ENCODE measurements around the gene S100A5.
"Not testable (repeated sequence)": the region's sequence is repeated elsewhere in the genome, so short reads cannot be mapped to it uniquely, and the experiment has no call there.

S100A5 gene

GRCh38 chr1:153577624-153578051 is 36.9 kb upstream of the S100A5 start:
- no peak overlapping the region for H3K4me2 ChIP-seq (ENCODE audit: low read length)
- no peaks in the 10 kb centered on the region for H3K27me3 ChIP-seq (ENCODE audit: insufficient read depth, low read length, poor library complexity)
- peak overlapping the region; percentile 31 for H3K27ac ChIP-seq (ENCODE audit: low read depth, low read length)
- no CpG with 5 or more reads among the region's 9 CpGs for WGBS (ENCODE audit: extremely low coverage, insufficient coverage, low lambda C conversion rate)
- H3K4me3 ChIP-seq (ENCODE audit: low read length): no peak overlapping the region
- H3K9ac ChIP-seq (ENCODE audit: low read length): no peak overlapping the region
- no peak overlapping the region for H4K8ac ChIP-seq (ENCODE audit: low read depth, low read length)
- peak overlapping the region; percentile 64 for H3K4ac ChIP-seq (ENCODE audit: low read depth, low read length)
- H3K4me1 ChIP-seq (ENCODE audit: control insufficient read depth, low read depth, low read length): peaks cover 11% of the 10 kb centered on the region
- H3K79me2 ChIP-seq (ENCODE audit: control insufficient read depth, insufficient read depth, low read length): no peaks in the 10 kb centered on the region
- H4K5ac ChIP-seq (ENCODE audit: low read length): no peak overlapping the region
- no peak overlapping the region for H2BK15ac ChIP-seq (replicated peaks; ENCODE audit: low read depth)
- no peaks in the 10 kb centered on the region for H3K36me3 ChIP-seq (ENCODE audit: control insufficient read depth, insufficient read depth, low read length)
- DNase-seq: peak; percentile 39
- no peak overlapping the region for H3K23ac ChIP-seq (ENCODE audit: low read length)
- H2BK120ac ChIP-seq (ENCODE audit: low read depth, low read length): peak overlapping the region; percentile 14
- H3K18ac ChIP-seq (ENCODE audit: low read length): peak overlapping the region; percentile 13
- H2AK5ac ChIP-seq (ENCODE audit: low read length): peak overlapping the region; percentile 81
- H3K56ac ChIP-seq (ENCODE audit: low read length): peak overlapping the region; percentile 70
- H3K79me1 ChIP-seq (ENCODE audit: low read length): no peaks in the 10 kb centered on the region
- H2BK5ac ChIP-seq (ENCODE audit: low read length): peak overlapping the region; percentile 14

- Histone ChIP-seq H3K4ac (ENCODE audit: low read depth, low read length) (peak overlapping the region; percentile 64), H4K8ac (ENCODE audit: low read depth, low read length) (no peak overlapping the region), H3K9ac (ENCODE audit: low read length) (no peak overlapping the region), H2BK120ac (ENCODE audit: low read depth, low read length) (no peak overlapping the region), H3K27me3 (ENCODE audit: insufficient read depth, low read length, poor library complexity) (no peaks in the 10 kb centered on the region), H3K4me1 (ENCODE audit: control insufficient read depth, low read depth, low read length) (peaks cover 11% of the 10 kb centered on the region), H3K36me3 (ENCODE audit: control insufficient read depth, insufficient read depth, low read length) (no peaks in the 10 kb centered on the region), H3K79me2 (ENCODE audit: control insufficient read depth, insufficient read depth, low read length) (no peaks in the 10 kb centered on the region), H3K56ac (ENCODE audit: low read length) (no peak overlapping the region), H2BK15ac (replicated peaks; ENCODE audit: low read depth) (no peak overlapping the region), H3K4me3 (ENCODE audit: low read length) (no peak overlapping the region), H2AK5ac (ENCODE audit: low read length) (no peak overlapping the region), H3K27ac (ENCODE audit: low read depth, low read length) (no peak overlapping the region), H4K5ac (ENCODE audit: low read length) (no peak overlapping the region), H3K18ac (ENCODE audit: low read length) (no peak overlapping the region), H2BK5ac (ENCODE audit: low read length) (no peak overlapping the region), H3K79me1 (ENCODE audit: low read length) (no peaks in the 10 kb centered on the region), H3K4me2 (ENCODE audit: low read length) (no peak overlapping the region), H3K23ac (ENCODE audit: low read length) (no peak overlapping the region)
- WGBS (ENCODE audit: extremely low coverage, insufficient coverage, low lambda C conversion rate): no CpG with 5 or more reads among the region's 4 CpGs
- DNase-seq: no peak
Measured at GRCh38 chr1:153577138-153577537, 36.4 kb upstream of the S100A5 start.

GRCh38 chr1:153575497-153575896 is 34.8 kb upstream of the S100A5 start:
- not testable (repeated sequence) for H3K36me3 ChIP-seq (ENCODE audit: control insufficient read depth, insufficient read depth, low read length); H2BK120ac ChIP-seq (ENCODE audit: low read depth, low read length); H3K23ac ChIP-seq (ENCODE audit: low read length); H4K8ac ChIP-seq (ENCODE audit: low read depth, low read length); H3K27ac ChIP-seq (ENCODE audit: low read depth, low read length); H3K79me1 ChIP-seq (ENCODE audit: low read length); H3K18ac ChIP-seq (ENCODE audit: low read length); H3K4me3 ChIP-seq (ENCODE audit: low read length); H3K9ac ChIP-seq (ENCODE audit: low read length); DNase-seq; H3K4me2 ChIP-seq (ENCODE audit: low read length); H3K27me3 ChIP-seq (ENCODE audit: insufficient read depth, low read length, poor library complexity); H4K5ac ChIP-seq (ENCODE audit: low read length); H3K56ac ChIP-seq (ENCODE audit: low read length); H2BK5ac ChIP-seq (ENCODE audit: low read length); H2BK15ac ChIP-seq (replicated peaks; ENCODE audit: low read depth); H2AK5ac ChIP-seq (ENCODE audit: low read length); H3K4ac ChIP-seq (ENCODE audit: low read depth, low read length); H3K79me2 ChIP-seq (ENCODE audit: control insufficient read depth, insufficient read depth, low read length)
- peaks cover 11% of the 10 kb centered on the region for H3K4me1 ChIP-seq (ENCODE audit: control insufficient read depth, low read depth, low read length)
- no CpG with 5 or more reads among the region's 10 CpGs for WGBS (ENCODE audit: extremely low coverage, insufficient coverage, low lambda C conversion rate)

- H3K4me1 ChIP-seq (ENCODE audit: control insufficient read depth, low read depth, low read length): peaks cover 11% of the 10 kb centered on the region
- not testable (repeated sequence) for H2BK5ac ChIP-seq (ENCODE audit: low read length); H3K36me3 ChIP-seq (ENCODE audit: control insufficient read depth, insufficient read depth, low read length); H3K27me3 ChIP-seq (ENCODE audit: insufficient read depth, low read length, poor library complexity); H3K27ac ChIP-seq (ENCODE audit: low read depth, low read length); H3K79me1 ChIP-seq (ENCODE audit: low read length); H3K79me2 ChIP-seq (ENCODE audit: control insufficient read depth, insufficient read depth, low read length); H3K4me3 ChIP-seq (ENCODE audit: low read length); H3K18ac ChIP-seq (ENCODE audit: low read length); DNase-seq; H2BK120ac ChIP-seq (ENCODE audit: low read depth, low read length); H3K56ac ChIP-seq (ENCODE audit: low read length); H4K5ac ChIP-seq (ENCODE audit: low read length); H2BK15ac ChIP-seq (replicated peaks; ENCODE audit: low read depth); H3K9ac ChIP-seq (ENCODE audit: low read length); H3K4me2 ChIP-seq (ENCODE audit: low read length); H3K4ac ChIP-seq (ENCODE audit: low read depth, low read length); H4K8ac ChIP-seq (ENCODE audit: low read depth, low read length); H3K23ac ChIP-seq (ENCODE audit: low read length); H2AK5ac ChIP-seq (ENCODE audit: low read length)
- no CpG with 5 or more reads among the region's 35 CpGs for WGBS (ENCODE audit: extremely low coverage, insufficient coverage, low lambda C conversion rate)
Measured at GRCh38 chr1:153575081-153575491, 34.4 kb upstream of the S100A5 start.

- H3K4me1 ChIP-seq (ENCODE audit: control insufficient read depth, low read depth, low read length): peaks cover 7% of the 10 kb centered on the region
- H3K18ac ChIP-seq (ENCODE audit: low read length): no peak overlapping the region
- H4K8ac ChIP-seq (ENCODE audit: low read depth, low read length): no peak overlapping the region
- no peak for DNase-seq
- no peaks in the 10 kb centered on the region for H3K79me2 ChIP-seq (ENCODE audit: control insufficient read depth, insufficient read depth, low read length)
- H3K36me3 ChIP-seq (ENCODE audit: control insufficient read depth, insufficient read depth, low read length): no peaks in the 10 kb centered on the region
- no peak overlapping the region for H3K27ac ChIP-seq (ENCODE audit: low read depth, low read length)
- no peak overlapping the region for H3K4me2 ChIP-seq (ENCODE audit: low read length)
- H2AK5ac ChIP-seq (ENCODE audit: low read length): no peak overlapping the region
- H3K27me3 ChIP-seq (ENCODE audit: insufficient read depth, low read length, poor library complexity): no peaks in the 10 kb centered on the region
- no peak overlapping the region for H2BK120ac ChIP-seq (ENCODE audit: low read depth, low read length)
- no peak overlapping the region for H2BK15ac ChIP-seq (replicated peaks; ENCODE audit: low read depth)
- H3K9ac ChIP-seq (ENCODE audit: low read length): no peak overlapping the region
- no peaks in the 10 kb centered on the region for H3K79me1 ChIP-seq (ENCODE audit: low read length)
- H3K56ac ChIP-seq (ENCODE audit: low read length): no peak overlapping the region
- H3K4me3 ChIP-seq (ENCODE audit: low read length): no peak overlapping the region
- no peak overlapping the region for H3K23ac ChIP-seq (ENCODE audit: low read length)
- no CpG with 5 or more reads among the region's 3 CpGs for WGBS (ENCODE audit: extremely low coverage, insufficient coverage, low lambda C conversion rate)
- H3K4ac ChIP-seq (ENCODE audit: low read depth, low read length): no peak overlapping the region
- H2BK5ac ChIP-seq (ENCODE audit: low read length): no peak overlapping the region
- no peak overlapping the region for H4K5ac ChIP-seq (ENCODE audit: low read length)
Measured at GRCh38 chr1:153573351-153573750, 32.6 kb upstream of the S100A5 start.

GRCh38 chr1:153572569-153573015 is 31.9 kb upstream of the S100A5 start:
- no peak overlapping the region for H3K4me3 ChIP-seq (ENCODE audit: low read length)
- no peak overlapping the region for H3K4me2 ChIP-seq (ENCODE audit: low read length)
- no peak overlapping the region for H3K18ac ChIP-seq (ENCODE audit: low read length)
- H3K79me2 ChIP-seq (ENCODE audit: control insufficient read depth, insufficient read depth, low read length): no peaks in the 10 kb centered on the region
- H3K4me1 ChIP-seq (ENCODE audit: control insufficient read depth, low read depth, low read length): peaks cover 5% of the 10 kb centered on the region
- H2BK5ac ChIP-seq (ENCODE audit: low read length): no peak overlapping the region
- no peak overlapping the region for H3K23ac ChIP-seq (ENCODE audit: low read length)
- H3K79me1 ChIP-seq (ENCODE audit: low read length): no peaks in the 10 kb centered on the region
- H3K56ac ChIP-seq (ENCODE audit: low read length): no peak overlapping the region
- no CpG with 5 or more reads among the region's 3 CpGs for WGBS (ENCODE audit: extremely low coverage, insufficient coverage, low lambda C conversion rate)
- no peak overlapping the region for H2BK15ac ChIP-seq (replicated peaks; ENCODE audit: low read depth)
- H2BK120ac ChIP-seq (ENCODE audit: low read depth, low read length): no peak overlapping the region
- H3K36me3 ChIP-seq (ENCODE audit: control insufficient read depth, insufficient read depth, low read length): no peaks in the 10 kb centered on the region
- no peak overlapping the region for H3K9ac ChIP-seq (ENCODE audit: low read length)
- no peak overlapping the region for H2AK5ac ChIP-seq (ENCODE audit: low read length)
- H4K5ac ChIP-seq (ENCODE audit: low read length): no peak overlapping the region
- H3K4ac ChIP-seq (ENCODE audit: low read depth, low read length): no peak overlapping the region
- H3K27ac ChIP-seq (ENCODE audit: low read depth, low read length): no peak overlapping the region
- no peaks in the 10 kb centered on the region for H3K27me3 ChIP-seq (ENCODE audit: insufficient read depth, low read length, poor library complexity)
- H4K8ac ChIP-seq (ENCODE audit: low read depth, low read length): no peak overlapping the region
- peak; percentile 81 for DNase-seq
